Measurements from ENCODE around the gene COQ5. TPM values are rescaled to one million over a fixed set of nuclear protein-coding genes. Genes with fewer than 3 reads are reported as not detected.

The COQ5 gene
- 16.6 TPM for total RNA-seq

GRCh38 chr12:120528861-120529525 lies at the start of gene COQ5:
Gene COQ5, minus strand, starts transcription at chr12:120529158. Its CDS starts 17 bp downstream, at chr12:120529141.

GRCh38 chr12:120534203-120534702 lies 5.3 kb upstream of the COQ5 start, which contains the start of gene RNF10:
Gene RNF10, plus strand, starts transcription at chr12:120534356. Its CDS starts 456 bp downstream, at chr12:120534812.

GRCh38 chr12:120495731-120496412 lies 33.1 kb downstream of the COQ5 start, which contains the start of gene DYNLL1:
Gene DYNLL1, plus strand, starts transcription at chr12:120496113. Its CDS starts 309 bp downstream, at chr12:120496422.

GRCh38 chr12:120469450-120470149 lies 59.4 kb downstream of the COQ5 start, which contains the start of gene SRSF9:
Gene SRSF9, minus strand, starts transcription at chr12:120469748. Its CDS starts 139 bp downstream, at chr12:120469609.

Small RNA genes within 50 kb of the gene (small RNA-seq; reads per million reads assigned to genes)
- gene RF00019 (ENCODE audit: low replicate concordance) = not detected

Other genes starting within 250 kb of the COQ5 start
- under 0.01 TPM for gene RNU4-2, start 237.3 kb downstream of the COQ5 start, total RNA-seq
- gene RNU4-1, start 235.9 kb downstream of the COQ5 start, total RNA-seq = under 0.01 TPM
- 2.2 TPM for gene SIRT4, start 226.8 kb downstream of the COQ5 start, total RNA-seq
- gene PLA2G1B, start 201.4 kb downstream of the COQ5 start, total RNA-seq = not detected
- 15.0 TPM for gene MSI1, start 160.0 kb downstream of the COQ5 start, total RNA-seq
- gene COX6A1, start 91.0 kb downstream of the COQ5 start, total RNA-seq = 329 TPM
- 9.7 TPM for gene TRIAP1, start 82.8 kb downstream of the COQ5 start, total RNA-seq
- gene GATC, start 82.7 kb downstream of the COQ5 start, total RNA-seq = 30.0 TPM
- 93.9 TPM for gene SRSF9, start 59.4 kb downstream of the COQ5 start, total RNA-seq
- 231 TPM for gene DYNLL1, start 33.0 kb downstream of the COQ5 start, total RNA-seq
- gene RNF10, start 5.2 kb upstream of the COQ5 start, total RNA-seq = 162 TPM
- gene POP5, start 52.2 kb upstream of the COQ5 start, total RNA-seq = 40.4 TPM
- gene CABP1, start 111.5 kb upstream of the COQ5 start, total RNA-seq = 6.3 TPM
- 44.8 TPM for gene MLEC, start 158.0 kb upstream of the COQ5 start, total RNA-seq
- 16.0 TPM for gene UNC119B, start 181.3 kb upstream of the COQ5 start, total RNA-seq
- 5.3 TPM for gene ACADS, start 196.7 kb upstream of the COQ5 start, total RNA-seq

Data from parietal lobe (tissue), 2 donors.